ENCODE measurements around the gene IDUA.
"Not testable (repeated sequence)": the region's sequence is repeated elsewhere in the genome, so short reads cannot be mapped to it uniquely, and the experiment has no call there.

IDUA gene

GRCh38 chr4:986879-987623 is at the start of gene IDUA:
IDUA (plus strand) TSS chr4:987044; CDS start chr4:987085, 41 bp downstream.
- peak; percentile 29 for DNase-seq

DNA sequence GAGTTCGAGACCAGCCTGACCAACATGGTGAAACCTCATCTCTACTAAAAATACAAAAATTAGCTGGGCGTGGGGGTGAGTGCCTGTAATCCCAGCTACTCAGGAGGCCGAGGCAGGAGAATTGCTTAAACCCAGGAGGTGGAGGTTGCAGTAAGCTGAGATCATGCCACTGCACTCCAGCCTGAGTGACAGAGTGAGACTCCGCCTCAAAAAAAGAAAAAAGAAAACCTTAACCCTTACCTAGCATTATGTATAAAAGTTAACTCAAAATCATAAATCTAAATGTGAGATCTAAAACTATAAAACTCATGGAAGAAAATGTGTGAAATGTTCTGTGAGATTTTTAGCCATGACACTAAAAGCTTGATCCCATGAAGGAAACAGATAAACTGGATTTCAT is 47.3 kb upstream of the IDUA start:
- not testable (repeated sequence) for DNase-seq

DNA sequence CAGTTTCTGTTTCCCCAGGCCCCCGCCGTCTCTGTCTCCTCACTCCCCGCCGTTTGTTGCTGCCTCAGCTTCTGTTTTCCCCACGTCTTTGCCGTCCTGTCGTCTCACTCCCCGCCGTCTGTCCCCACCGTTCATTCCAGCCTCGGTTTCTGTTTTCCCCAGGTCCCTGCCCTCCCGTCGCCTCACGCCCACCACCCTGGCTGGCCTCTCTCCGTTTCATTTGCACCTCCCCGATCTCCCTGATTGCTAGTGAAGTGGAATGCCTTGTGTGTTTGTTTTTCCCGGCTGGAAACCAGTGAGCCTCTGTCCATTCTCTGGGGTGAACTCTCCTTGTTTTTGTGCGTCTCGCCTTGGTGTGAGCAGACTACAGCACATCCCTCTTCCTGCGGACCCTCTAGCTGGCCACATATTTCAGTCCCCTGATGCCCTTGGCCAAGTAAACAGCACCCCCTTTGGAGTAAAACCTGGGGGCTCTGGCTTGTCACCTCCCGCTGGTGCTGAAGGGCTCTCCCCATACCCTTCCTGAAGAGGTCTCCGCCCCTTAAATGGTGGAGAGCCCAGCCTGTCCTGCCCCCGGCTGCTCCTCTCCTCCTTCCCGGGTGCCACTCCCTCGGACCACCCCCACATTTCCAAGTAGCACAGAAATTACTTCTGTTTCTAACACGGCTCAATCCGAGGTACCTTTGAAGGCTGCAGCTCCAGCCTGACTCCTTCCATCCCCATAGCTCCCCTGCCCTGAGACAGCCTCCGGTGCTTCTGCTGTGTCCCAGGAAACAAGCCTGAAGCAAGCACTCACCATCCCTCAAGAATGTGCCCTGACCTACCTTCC is 41.4 kb upstream of the IDUA start:
- no peak for DNase-seq

GRCh38 chr4:946103-946450 is 40.8 kb upstream of the IDUA start:
- DNase-seq = no peak

DNA sequence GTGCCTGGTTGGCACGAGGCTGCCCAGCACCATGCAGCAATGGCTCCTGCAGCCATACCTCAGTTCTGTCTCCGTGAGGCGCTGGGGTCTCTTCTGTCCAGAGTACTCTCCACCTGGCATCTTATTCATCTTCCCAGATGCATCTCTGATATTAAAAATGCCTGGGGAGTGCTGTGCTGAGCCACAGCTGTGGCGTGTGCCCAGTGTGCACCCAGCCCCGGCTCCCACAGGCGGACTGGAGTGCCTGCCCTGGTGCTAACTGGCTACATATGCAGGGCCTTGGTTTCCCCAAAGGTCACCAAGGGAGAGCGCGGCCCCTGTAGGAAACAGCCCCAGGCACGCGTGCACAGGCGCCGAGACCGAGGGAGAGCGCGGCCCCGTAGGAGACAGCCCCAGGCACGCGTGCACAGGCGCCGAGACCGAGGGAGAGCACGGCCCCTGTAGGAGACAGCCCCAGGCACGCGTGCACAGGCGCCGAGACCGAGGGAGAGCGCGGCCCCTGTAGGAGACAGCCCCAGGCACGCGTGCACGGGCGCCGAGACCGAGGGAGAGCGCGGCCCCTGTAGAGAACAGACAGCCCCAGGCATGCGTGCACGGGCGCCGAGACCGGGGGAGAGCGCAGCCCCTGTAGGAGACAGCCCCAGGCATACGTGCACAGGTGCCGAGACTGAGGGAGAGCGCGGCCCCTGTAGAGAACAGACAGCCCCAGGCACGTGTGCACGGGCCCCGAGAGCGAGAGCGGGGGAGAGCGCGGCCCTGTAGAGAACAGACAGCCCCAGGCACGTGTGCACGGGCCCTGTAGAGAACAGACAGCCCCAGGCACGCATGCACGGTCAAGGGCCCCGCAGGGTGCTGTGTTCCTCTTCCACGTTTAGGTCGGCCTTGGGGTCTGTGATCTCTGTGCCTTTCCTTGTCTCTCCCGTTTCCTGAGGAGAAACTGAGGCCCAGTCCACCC is 40.0 kb upstream of the IDUA start:
- DNase-seq = no peak

GRCh38 chr4:947491-947971 is 39.3 kb upstream of the IDUA start:
- no peak for DNase-seq

DNA sequence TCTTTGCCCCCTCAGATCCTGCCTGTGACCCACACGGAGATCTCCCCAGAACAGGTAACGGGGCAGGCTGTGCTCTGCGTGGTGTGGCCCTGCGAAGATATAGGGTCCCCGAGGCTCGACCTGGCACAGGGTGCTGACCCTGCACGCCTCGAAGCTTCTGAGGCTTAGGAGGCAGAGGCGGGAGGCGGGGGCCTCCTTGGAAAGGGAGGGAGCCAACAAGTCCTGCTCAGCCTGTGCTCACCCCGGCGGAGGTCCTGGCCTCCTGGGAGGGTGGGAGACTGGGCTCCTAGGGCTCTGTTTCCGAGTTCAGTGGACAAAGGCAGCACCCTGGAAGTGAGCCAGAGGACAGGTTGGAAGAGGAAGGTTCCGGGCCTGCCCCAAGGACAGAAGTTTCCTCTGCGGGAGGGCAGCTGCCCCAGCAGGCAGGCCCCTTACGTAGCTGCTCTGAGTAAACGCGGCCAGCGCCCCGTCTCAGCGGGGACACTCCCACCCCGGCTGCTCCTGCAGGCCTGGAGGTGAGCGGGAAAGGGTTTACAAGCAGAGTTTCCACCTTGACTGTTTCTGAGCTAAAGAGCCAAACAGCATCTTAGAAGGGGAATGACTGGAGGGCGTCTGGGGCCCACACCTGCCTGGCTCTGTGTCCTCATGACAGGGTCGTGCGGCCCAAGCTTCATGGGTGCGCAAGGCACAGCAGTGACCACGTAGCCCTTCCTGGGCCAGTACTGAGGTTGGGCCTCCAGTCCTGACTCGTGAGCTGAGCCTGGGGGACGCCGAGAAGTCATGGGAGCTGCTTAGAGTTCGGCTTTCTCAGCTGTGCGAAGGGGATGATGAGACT is 38.5 kb upstream of the IDUA start:
- no peak for DNase-seq

DNA sequence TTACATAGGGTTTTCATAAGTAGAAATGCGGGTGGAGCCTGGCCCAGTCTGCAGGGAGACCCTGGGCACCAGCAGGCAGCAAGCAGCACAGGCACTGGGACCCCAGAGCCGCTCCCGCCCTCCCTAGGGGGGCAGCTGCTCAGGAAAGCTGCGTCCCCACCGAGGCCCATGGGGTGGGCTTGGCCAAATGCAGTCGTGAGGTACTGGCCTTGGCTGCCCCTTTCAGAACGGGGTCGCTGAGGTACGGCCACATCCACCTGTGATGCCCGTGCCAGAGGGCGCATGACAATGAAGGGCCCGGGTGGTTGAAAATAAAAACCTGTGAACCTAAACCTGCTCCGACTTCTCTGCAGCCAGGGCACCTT is 37.9 kb upstream of the IDUA start:
- DNase-seq = no peak

GRCh38 chr4:949656-950055 is 37.2 kb upstream of the IDUA start:
- DNase-seq = no peak

GRCh38 chr4:950136-951020 is 36.5 kb upstream of the IDUA start:
- no peak for DNase-seq

DNA sequence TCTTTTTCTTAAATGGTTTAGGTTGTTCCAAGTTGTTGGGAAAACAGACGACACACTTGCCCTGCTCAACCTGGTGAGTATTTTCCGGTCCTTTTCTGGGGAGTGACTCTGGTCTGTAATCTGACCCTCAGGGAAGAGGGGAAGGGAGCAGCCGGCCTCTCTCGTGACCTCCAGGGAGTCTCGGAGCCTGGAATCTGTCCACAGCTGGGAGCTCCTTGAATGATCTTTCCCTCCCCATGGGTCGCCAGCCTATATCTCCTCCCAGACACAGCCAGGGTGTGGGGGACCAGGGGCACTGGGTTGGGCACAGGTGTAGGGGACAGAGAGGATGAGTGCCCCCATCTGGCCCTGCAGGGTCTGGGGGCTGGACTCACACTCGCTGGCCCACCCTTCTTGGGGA is 35.7 kb upstream of the IDUA start:
- DNase-seq = no peak

DNA sequence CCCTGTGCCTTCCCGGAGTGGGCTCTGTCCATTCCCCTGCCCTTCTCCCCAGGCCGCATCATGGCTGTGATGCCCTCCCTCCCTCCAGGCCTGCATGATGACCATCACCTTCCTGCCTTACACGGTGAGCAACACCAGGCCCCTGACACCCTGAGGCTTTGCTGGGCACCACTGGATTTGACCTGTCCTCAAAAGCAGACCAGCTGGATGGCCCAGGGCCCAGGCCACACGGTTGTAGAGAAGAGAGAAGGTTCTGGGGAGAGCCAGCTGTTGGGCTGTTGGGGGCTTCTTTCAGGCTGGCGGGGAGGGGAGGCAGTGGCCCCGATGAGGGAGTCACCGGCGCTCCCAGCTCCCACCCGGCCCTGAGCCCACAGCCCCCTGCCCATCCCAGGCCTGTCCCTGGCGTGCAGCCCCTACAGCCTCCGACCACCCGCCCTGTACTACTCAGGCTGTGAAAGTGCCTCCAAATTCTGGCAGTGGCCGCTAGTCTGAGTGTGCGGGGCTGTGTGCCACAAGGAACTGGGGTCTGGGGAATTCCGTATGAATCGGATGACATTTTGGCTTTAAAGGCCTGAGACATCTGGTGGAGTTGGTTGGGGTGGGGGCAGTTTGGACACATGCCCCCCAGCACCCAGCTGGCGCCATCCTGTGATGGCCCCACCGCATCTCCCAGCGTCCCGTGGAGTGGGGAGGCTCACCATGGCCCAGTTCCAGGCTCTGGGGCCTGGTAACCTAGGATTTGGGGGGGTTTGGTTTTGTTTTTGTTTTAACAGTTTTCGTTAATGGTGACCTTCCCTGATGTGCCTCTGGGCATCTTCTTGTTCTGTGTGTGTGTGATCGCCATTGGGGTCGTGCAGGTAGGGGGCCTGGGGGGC is 35.0 kb upstream of the IDUA start:
- DNase-seq = no peak

GRCh38 chr4:952881-953573 is 33.8 kb upstream of the IDUA start:
- DNase-seq = no peak

DNA sequence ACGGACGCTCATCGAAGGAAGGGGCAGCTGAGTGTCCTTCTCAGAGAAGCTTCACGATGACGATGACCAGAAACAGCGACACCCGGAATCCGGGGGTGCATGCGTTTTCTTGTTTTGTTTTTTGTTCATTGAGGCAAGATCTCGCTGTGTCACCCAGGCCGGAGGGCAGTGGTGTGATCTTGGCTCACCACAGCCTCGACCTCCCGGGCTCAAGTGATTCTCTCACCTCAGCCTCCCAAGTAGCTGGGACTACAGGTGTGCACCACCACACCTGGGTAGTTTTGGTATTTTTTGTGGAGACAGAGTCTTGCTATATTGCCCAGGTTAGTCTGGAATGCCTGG is 33.3 kb upstream of the IDUA start:
- DNase-seq = no peak

- DNase-seq = no peak
Measured at GRCh38 chr4:954211-955020, 32.4 kb upstream of the IDUA start.

DNA sequence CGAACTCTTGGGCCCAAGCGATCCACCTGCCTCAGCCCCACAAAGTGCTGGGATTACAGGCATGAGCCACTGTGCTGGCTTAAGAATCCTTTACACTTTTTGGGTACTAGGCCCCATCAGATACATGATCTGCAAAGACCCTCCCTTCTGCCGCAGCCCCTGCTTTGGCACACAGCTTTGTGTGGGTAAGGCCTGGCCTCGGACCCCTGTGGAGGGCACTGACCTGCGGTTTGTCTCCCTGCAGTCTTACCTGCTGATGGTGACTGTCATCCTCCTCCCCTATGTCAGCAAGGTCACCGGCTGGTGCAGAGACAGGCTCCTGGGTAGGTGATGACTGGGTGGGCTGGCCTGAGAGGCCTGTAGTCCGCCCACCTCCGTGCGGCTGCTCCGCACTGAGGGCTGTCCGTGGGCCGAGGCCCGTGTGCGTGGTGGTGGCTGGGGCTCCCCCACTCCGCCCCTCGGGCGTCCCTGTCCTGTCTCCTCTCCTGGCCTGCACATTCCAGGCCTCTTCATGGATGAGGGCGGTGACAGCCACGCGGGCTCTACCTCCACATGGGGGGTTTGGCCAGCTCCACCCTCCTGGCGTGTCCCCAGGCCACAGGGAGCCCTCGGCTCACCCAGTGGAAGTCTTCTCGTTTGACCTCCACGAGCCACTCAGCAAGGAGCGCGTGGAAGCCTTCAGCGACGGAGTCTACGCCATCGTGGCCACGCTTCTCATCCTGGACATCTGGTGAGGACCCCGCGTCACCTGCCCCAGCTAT is 31.5 kb upstream of the IDUA start:
- no peak for DNase-seq

- no peak for DNase-seq
Measured at GRCh38 chr4:955931-956381, 30.9 kb upstream of the IDUA start.

Measured in DMS153 (cell line).